Lung microvascular endothelial cell (primary cell): Measurements from ENCODE around the gene PER3. TPM values are rescaled to one million over a fixed set of nuclear protein-coding genes. Genes with fewer than 3 reads are reported as not detected.

ENCODE experiments used
- DNase-seq, 2 donors: peaks; one replicate each; pipeline versions ENCODE4 v3.0.0 to v3.0.0-alpha.2; 2010; ENCODE audit warnings: low read depth in 2 of 2
- total RNA-seq: library from RNA; depleted of rRNA; stranded (reverse); fragments of >200 nt; gene quantifications from 2 replicates; pipeline ENCODE4 v1.2.1, GENCODE V29; 2014

Gene PER3
- total RNA-seq, 1 donor from 2014 or later: 1.4 TPM

DNA sequence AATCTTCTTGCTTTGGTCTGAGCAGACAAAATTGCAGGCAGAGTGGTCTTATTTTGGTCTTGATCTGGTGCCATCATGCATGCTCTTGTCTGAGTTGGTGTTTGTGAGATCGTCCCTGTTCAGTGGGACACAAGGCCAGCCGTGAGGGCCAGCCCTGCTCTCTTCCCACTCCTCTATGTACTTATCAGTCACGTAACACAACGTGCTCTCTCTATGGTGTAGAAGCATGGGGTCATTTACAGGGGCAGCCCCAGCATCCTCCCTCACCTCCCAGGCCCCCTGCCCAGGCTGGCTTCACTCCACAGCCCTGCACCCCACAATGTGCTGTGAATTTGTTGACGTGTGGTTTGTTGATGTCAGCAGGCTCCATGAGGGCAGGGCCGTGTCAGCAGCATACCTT, 87.0 kb downstream of the PER3 start:
- no peak for DNase-seq

DNA sequence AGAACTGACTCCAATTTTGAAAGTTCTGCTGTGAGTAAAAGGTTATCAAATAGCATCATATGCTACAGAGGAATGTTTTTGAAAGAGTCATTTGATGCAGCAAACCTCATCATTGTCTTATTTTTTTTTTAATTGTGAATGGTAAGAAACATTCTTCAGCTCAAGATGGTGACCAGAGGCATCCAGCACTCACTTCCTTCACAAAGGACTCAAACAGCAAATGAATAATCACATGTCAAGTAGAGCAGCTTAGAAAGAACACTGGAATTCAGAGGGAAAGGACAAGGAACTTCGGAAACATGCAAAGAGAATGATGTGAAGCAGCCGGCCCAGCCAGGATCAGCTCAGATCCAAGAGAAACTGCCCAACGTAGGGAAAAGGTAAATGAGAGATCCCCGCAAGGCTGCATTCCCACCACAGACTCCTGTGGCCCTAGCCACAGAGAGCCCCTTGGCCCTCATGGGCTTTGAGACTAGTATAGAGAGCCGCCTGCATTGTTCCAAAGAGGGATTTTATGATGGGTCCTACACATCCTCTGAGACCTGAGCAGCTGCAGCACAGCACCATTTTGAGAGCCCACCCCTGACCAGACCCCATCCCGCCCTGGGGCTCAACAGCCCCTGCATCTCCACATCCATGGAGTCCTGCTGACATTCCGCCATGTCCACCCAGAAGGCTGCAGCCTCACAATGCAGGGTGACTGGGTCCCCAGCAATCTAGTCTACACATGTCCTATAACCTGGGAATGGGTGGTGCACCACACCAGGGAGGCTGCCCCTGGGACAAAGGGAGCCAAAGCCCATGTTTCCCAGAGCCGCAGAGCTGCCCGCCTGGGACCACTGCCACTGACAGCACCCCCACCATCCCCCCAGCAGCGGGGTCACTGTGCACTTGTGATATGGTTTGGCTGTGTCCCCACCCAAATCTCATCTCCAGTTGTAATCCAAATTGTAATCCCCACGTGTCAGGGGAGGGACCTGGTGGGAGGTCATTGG, 90.0 kb downstream of the PER3 start:
- no peak for DNase-seq

DNA sequence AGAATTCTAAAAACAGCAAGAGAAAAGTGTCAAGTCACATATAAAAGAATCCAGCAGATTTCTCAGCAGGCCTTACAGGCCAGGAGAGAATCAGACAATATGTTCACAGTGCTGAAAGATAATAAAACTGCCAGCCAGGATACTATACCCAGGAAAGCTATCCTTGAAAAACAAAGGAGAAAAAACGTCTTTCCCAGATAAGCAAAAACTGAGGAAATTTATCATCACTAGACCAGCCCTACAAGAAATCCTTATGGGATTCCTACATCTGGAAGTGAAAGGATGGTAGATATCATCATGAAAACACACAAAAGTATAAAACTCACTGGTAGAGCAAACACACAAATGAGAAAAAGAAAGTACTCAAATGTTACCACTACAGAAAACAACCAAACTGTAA, 93.9 kb downstream of the PER3 start:
- no peak for DNase-seq

DNA sequence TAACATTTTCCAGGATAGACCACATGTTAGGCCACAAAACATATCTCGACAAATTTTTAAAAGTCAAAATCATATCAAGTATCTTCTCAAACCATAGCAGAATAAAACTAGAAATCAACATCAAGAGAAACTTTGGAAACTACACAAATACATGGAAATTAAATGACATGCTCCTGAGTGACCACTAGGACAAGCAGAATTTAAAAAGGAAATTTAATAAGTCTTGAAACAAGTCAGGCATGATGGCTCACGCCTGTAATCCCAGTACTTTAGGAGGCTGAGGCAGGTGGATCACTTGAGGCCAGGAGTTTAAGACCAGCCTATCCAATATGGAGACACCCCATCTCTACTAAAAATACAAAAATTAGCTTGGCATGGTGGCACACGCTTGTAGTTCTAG, 95.1 kb downstream of the PER3 start:
- no peak for DNase-seq

DNA sequence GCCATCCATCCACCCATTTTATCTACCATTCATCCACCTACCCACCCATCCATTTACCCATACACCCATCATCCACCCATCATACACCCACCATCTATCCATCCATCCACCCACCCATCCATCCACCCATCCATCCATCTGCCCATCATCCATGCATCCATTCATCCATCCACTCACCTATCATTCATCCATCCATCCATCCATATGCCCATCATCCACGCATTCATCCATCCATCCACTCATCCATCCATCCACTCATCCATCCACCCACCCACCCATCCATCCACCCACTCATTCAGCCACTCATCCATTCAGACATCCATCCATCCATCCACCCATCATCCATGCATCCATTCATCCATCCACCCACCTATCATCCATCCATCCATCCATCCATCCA, 100.7 kb downstream of the PER3 start:
- DNase-seq: no peak

DNA sequence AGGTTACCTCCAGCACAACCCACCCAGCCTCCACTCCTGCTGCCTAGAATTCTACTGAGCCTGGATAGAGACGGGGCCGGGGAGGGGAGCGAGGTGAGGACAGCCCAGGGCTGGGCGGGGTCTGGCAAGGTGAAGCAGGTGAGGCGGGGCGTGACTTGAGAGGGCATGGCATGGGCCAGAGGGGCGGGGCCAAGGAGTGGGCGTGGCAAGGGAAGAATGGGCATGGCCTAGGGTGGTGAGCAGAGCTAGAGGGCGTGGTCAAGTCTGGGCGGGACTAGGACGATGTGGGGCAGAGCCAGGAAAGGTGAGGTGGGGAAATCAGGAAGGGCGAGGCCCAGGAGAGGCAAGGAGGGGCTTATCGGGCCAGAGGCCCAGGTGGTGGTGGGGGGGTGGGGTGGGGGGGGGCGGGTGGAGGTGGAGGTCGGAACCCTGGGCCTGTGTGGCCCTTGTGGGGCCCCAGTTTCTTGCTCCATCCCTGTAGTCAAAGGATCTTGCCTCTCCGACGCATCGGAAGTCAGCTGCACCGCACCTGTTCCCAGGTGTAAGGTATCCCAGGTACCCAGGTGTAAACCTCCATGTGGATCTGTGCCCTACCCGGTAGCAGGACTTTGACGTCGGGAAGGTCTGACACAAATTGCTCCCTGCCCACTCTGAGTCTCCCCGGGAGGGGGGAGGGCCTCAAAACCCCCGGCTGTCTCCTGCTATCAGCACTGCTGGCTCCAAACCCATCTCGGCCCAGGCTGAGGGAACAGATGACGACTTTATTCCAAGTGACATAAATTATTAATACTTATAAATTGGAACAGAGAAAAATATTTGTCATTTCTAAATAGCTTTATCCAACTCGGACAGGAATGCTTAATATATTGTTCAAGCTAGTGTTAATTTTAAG, 101.7 kb downstream of the PER3 start:
- no peak for DNase-seq

DNA sequence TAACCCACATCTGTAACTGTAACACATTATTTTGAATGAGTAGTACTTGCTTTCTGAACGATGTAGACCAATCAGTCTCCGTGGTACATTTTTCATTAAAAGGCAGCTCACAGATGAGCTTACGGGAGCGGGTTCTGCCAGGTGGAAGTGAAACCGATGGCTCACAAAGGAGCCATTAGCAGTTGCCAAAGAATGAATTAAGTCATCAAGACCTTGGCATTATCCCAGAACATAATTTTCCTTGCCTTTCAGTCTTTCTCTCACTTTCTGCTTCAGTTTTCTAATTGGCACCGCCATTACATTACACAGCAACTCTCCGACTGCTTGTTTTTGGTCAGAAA, 102.3 kb downstream of the PER3 start:
- peak in 1 of 2 donors; percentile 7 for DNase-seq

DNA sequence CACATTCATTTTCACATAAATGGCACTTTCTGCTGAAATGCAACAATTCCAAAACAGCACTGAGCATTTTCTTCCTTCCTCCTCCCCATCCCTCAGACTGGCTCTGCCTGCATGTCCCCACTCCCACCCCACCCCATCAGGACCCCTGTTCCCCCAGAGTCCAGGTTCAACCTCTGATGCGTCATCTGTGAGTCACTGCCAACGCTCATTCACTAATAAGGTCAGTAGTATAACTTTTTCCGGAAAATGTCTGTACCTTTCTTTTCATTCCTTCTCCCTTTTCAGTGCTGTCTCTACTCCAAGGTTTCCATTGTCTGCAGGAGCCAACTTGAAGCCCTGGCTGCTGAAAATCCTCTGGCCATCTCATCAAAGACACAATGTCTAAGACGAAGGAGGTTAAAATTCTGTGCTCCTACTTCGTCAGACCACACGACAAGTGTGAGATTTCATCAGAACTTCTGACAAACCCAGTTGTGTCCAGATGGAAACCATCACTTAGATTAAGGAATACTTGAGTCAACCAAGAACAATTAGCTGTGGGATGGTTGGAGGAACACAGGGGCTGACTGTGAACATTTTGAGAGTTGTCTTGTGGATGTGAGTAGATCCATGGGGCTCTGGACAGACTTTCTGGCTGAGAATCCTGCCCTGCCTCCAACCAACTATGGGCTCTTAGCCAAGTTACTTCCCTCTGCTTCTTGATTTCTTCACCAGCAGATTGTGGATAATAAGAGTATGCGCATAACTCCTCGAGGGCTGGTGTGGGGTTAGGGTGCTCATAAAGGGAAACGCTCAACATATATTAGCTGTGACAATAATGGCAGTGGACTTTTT, 104.4 kb downstream of the PER3 start:
- no peak for DNase-seq

DNA sequence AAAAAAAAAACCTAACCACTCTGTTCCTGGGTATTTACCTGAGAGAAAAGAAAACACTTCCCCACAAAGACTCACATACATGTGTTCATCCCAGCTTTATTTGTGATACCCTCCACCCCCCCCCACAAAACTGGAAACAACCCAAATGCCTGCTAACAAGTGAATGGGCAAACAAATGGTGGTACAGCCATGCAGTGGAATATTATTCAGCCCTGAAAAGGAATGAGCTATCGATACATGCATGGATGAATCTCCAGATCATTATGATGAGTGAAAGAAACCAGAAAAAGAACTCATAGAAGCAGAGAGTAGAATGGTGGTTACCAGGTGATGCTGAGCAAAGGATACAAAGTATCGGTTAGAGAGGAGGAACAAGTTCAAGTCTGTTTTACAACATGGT, 106.8 kb downstream of the PER3 start:
- DNase-seq: no peak

DNA sequence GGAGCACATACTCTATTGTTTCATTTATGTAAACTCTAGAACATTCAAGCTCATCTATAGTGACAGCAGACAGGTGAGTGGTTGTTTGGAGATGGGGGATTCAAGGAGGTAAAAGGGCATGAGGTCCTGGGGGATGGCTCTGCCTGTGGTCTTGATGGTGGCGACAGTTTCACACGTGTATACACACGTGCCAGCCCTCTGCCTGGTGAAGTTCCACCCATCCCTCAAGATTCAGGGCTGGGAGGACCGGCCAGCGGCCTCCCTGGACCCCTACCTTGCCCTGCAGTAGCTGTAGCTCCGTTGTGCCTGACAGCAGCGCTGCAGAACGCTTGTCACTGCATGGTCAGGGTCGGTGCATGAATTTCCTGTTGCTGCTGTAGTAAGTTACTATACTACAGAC, 107.7 kb downstream of the PER3 start:
- no peak for DNase-seq

DNA sequence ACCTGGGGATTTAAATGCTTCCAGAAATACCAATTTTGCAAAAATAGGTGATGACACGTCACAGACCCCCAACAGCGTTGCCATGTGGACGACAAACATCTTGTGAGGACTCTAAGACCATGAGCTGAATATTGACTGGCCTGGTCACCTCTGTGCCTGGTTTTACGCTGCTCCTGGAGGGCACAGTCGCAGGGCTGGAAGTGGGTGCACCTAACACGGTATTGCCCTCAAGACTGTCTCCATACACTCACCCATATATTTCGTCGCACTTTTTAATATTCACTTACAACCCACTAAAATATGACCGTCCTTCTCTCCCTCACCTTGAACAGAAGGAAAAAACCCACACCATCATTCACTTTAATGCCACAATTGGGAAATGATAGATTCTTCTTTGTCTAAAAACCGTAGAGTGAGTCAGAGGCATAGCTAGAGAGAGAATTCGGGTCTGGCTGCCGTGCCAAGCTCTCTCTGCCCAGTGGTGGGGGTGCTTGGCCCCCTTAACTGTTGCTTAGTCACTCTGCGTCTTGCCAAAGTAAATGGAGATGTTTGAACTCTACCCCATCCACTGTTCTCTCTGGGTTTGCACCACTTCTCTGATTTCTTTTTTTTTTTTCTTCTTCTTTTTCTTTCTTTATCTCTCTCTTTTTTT, 109.6 kb downstream of the PER3 start:
- DNase-seq: no peak

Other genes with a start within 250 kb of the PER3 start
- gene VAMP3, start 13.0 kb upstream of the PER3 start, total RNA-seq: 74.1 and 95.2 TPM in 2 replicates
- gene UTS2, start 68.8 kb downstream of the PER3 start, total RNA-seq: not detected in 2 replicates
- under 0.01 TPM in 2 replicates for gene TNFRSF9, start 156.5 kb downstream of the PER3 start, total RNA-seq
- gene PARK7, start 177.4 kb downstream of the PER3 start, total RNA-seq: 187 and 237 TPM in 2 replicates
- 33.3 and 112 TPM in 2 replicates for gene ERRFI1, start 242.0 kb downstream of the PER3 start, total RNA-seq